HL-60 (cell line): ENCODE results near the gene SLC25A15.
"Not testable (repeated sequence)": the region's sequence is repeated elsewhere in the genome, so short reads cannot be mapped to it uniquely, and the experiment has no call there.

Experiments used
- DNase-seq, 2 experiments: peaks; one replicate each; pipeline ENCODE4 v3.0.0-alpha.2; 2010 to 2020; ENCODE audit warnings: low read depth in 1 of 2, low spot score in 1 of 2
- H3K27ac ChIP-seq: fragments of 250-450 bp; sonication (Bioruptor Pico); replicated peaks from 2 replicates; pipeline ENCODE4 v1.5.1; 2020; ENCODE audit warnings: mild to moderate bottlenecking, moderate library complexity
- H3K27me3 ChIP-seq: fragments of 250-450 bp; sonication (Bioruptor Pico); 2 replicates; pipeline ENCODE4 v1.5.1; 2021; ENCODE audit warnings: mild to moderate bottlenecking, moderate library complexity; ENCODE audit not compliant: insufficient read depth, poor library complexity, severe bottlenecking
- H3K4me3 ChIP-seq: replicated peaks from 2 replicates; pipeline ENCODE4 v1.5.1; 2011; ENCODE audit warnings: mild to moderate bottlenecking, control low read depth, low read length; ENCODE audit not compliant: insufficient read depth
- GABPA ChIP-seq: IDR thresholded peaks from 2 replicates; pipeline ENCODE4 v1.6.1; 2012; ENCODE audit warnings: low read depth
- POLR2AphosphoS5 ChIP-seq: IDR thresholded peaks from 2 replicates; pipeline ENCODE4 v1.6.1; 2012; ENCODE audit warnings: low read depth
- SPI1 ChIP-seq: IDR thresholded peaks from 2 replicates; pipeline ENCODE4 v1.6.1; 2012; ENCODE audit warnings: low read depth, mild to moderate bottlenecking, borderline replicate concordance
- TF ChIP-seq, protein P1 (sequence below): IDR thresholded peaks from one replicate; pipeline ENCODE4 v1.5.1; 2011; ENCODE audit warnings: low read length, control low read depth, inconsistent platforms; ENCODE audit not compliant: insufficient read depth
- TF ChIP-seq, protein P2 (sequence below): IDR thresholded peaks from 2 replicates; pipeline ENCODE4 v1.6.1; 2012; ENCODE audit warnings: low read depth; ENCODE audit not compliant: insufficient replicate concordance

Gene SLC25A15

DNA sequence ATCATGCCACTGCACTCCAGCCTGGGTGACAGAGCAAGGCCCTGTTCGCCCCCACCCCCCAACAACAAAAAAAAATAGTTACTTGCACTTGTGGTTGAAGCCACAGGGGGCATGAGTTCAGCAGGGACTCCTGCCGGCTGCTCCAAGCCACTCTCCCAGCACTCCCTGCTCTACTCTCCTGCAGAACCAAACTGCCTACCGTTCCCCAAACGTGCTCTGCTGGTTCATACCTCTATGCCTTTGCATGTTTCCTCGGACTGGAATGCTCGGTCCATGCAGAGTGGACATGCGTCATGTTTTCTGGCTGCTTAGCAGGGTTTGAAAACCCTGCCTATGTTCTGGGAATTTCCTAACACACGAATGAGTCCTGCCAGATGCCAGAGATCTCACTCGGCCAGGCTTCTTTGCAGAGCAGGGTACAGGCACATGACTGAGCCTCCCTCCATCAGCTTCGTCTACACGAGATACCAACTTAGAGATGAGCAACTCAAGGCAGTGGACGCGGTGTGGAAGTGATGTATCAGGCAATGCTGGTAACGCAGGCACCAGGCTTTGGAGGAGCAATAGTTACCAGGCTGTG, 8.5 kb upstream of the SLC25A15 start:
- H3K27me3 ChIP-seq: no peaks in the 10 kb centered on the region
- H3K4me3 ChIP-seq: no peak overlapping the region
- TF ChIP-seq GABPA (no peak), SPI1 (no peak), POLR2AphosphoS5 (no peak)
- TF ChIP-seq, protein P1, sequence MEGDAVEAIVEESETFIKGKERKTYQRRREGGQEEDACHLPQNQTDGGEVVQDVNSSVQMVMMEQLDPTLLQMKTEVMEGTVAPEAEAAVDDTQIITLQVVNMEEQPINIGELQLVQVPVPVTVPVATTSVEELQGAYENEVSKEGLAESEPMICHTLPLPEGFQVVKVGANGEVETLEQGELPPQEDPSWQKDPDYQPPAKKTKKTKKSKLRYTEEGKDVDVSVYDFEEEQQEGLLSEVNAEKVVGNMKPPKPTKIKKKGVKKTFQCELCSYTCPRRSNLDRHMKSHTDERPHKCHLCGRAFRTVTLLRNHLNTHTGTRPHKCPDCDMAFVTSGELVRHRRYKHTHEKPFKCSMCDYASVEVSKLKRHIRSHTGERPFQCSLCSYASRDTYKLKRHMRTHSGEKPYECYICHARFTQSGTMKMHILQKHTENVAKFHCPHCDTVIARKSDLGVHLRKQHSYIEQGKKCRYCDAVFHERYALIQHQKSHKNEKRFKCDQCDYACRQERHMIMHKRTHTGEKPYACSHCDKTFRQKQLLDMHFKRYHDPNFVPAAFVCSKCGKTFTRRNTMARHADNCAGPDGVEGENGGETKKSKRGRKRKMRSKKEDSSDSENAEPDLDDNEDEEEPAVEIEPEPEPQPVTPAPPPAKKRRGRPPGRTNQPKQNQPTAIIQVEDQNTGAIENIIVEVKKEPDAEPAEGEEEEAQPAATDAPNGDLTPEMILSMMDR: no peak
- TF ChIP-seq, protein P2, sequence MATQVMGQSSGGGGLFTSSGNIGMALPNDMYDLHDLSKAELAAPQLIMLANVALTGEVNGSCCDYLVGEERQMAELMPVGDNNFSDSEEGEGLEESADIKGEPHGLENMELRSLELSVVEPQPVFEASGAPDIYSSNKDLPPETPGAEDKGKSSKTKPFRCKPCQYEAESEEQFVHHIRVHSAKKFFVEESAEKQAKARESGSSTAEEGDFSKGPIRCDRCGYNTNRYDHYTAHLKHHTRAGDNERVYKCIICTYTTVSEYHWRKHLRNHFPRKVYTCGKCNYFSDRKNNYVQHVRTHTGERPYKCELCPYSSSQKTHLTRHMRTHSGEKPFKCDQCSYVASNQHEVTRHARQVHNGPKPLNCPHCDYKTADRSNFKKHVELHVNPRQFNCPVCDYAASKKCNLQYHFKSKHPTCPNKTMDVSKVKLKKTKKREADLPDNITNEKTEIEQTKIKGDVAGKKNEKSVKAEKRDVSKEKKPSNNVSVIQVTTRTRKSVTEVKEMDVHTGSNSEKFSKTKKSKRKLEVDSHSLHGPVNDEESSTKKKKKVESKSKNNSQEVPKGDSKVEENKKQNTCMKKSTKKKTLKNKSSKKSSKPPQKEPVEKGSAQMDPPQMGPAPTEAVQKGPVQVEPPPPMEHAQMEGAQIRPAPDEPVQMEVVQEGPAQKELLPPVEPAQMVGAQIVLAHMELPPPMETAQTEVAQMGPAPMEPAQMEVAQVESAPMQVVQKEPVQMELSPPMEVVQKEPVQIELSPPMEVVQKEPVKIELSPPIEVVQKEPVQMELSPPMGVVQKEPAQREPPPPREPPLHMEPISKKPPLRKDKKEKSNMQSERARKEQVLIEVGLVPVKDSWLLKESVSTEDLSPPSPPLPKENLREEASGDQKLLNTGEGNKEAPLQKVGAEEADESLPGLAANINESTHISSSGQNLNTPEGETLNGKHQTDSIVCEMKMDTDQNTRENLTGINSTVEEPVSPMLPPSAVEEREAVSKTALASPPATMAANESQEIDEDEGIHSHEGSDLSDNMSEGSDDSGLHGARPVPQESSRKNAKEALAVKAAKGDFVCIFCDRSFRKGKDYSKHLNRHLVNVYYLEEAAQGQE: no peak
- DNase-seq: peak in 1 of 2 experiments; percentile 50
- H3K27ac ChIP-seq: no peak overlapping the region

DNA sequence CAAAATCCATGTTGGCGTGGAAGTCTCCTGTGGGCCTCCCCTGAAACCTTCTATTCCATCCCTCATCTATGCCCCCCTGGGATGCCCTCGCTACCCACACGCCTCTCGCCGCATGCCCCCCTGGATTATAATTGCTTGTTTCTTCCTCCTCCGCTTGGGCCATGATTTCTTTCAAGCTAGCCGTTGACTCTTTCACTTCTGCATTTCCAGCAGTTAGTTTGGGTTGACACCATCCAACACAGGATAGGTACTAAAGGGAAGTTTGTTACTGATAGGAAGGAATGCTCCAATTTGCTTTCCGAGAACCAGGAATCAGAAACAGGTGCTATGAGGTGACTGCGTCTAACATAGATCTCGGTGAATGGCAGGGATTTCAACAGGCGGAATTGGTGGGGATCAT, 7.7 kb upstream of the SLC25A15 start:
- H3K27me3 ChIP-seq: no peaks in the 10 kb centered on the region
- peak in 1 of 2 experiments; percentile 46 for DNase-seq
- TF ChIP-seq SPI1 (peak; percentile 84), GABPA (no peak), POLR2AphosphoS5 (no peak)
- TF ChIP-seq, protein P2: no peak
- H3K4me3 ChIP-seq: no peak overlapping the region
- H3K27ac ChIP-seq: no peak overlapping the region

DNA sequence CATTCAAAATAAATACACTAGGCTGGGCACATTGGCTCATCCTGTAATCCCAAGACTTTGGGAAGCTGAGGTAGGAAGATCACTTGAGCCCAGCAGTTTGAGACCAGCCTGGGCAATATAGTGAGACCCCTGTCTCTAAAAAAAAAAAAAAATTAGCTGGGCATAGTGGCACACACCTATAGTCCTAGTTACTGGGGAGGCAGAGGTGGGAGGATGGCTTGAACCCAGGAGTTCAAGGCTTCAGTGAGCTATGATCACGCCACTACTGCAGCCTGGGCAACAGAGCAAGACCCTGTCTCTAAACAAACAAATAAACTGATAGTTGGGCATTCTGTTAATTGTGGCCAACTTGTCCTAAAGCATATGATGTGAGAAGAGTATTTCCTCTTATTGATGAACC, 6.4 kb upstream of the SLC25A15 start:
- not testable (repeated sequence) for H3K27ac ChIP-seq, DNase-seq, H3K4me3 ChIP-seq, H3K27me3 ChIP-seq

DNA sequence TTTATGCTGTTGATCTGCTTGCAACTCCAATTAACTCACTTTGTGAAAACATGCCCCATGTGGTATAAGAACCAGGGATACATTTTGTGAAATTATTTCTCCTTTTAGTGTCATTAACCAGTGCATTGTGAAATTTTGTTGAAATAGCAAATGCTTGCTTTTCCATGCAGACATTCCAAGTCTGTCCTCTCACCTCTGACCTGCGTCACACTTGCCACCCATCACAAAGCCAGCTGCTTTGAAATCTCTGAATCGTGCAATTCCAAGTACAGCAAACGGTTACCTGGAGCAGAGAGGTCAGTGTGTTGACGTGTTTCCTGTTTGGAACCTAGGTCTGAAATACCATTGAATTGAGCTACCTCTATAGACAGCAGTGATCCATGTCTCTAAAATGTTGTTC, 4.9 kb upstream of the SLC25A15 start:
- Histone ChIP-seq H3K4me3 (no peak overlapping the region), H3K27me3 (no peaks in the 10 kb centered on the region), H3K27ac (no peak overlapping the region)
- no peak for TF ChIP-seq SPI1
- TF ChIP-seq, protein P1: no peak
- TF ChIP-seq, protein P2: no peak
- TF ChIP-seq GABPA: no peak
- no peak for TF ChIP-seq POLR2AphosphoS5
- no peak for DNase-seq
